ENCODE measurements around the gene BTN3A1.

BTN3A1 gene

GRCh38 chr6:26379740-26380139 lies 22.3 kb upstream of the BTN3A1 start:
- DNase-seq: no peak

GRCh38 chr6:26380256-26380655 lies 21.8 kb upstream of the BTN3A1 start:
- no peak for DNase-seq

- no peak for DNase-seq
Observed at GRCh38 chr6:26382121-26382520, 20.0 kb upstream of the BTN3A1 start.

GRCh38 chr6:26383624-26384417 lies 18.3 kb upstream of the BTN3A1 start:
- DNase-seq: peak; percentile 13

GRCh38 chr6:26385734-26386125 lies 16.3 kb upstream of the BTN3A1 start:
- DNase-seq: no peak

- DNase-seq: no peak
Observed at GRCh38 chr6:26387565-26387964, 14.5 kb upstream of the BTN3A1 start.

GRCh38 chr6:26388014-26388413 lies 14.1 kb upstream of the BTN3A1 start:
- no peak for DNase-seq

- DNase-seq: no peak
Observed at GRCh38 chr6:26388441-26388840, 13.6 kb upstream of the BTN3A1 start.

GRCh38 chr6:26389349-26389894 lies 12.7 kb upstream of the BTN3A1 start:
- no peak for DNase-seq

- no peak for DNase-seq
Observed at GRCh38 chr6:26390531-26390930, 11.5 kb upstream of the BTN3A1 start.

- no peak for DNase-seq
Observed at GRCh38 chr6:26392932-26393636, 9.0 kb upstream of the BTN3A1 start.

GRCh38 chr6:26394289-26394688 lies 7.8 kb upstream of the BTN3A1 start:
- DNase-seq: no peak

GRCh38 chr6:26398555-26398954 lies 3.5 kb upstream of the BTN3A1 start:
- no peak for DNase-seq

- no peak for DNase-seq
Observed at GRCh38 chr6:26400626-26401025, 1.4 kb upstream of the BTN3A1 start.

- DNase-seq: no peak
Observed at GRCh38 chr6:26401389-26401986, 587 bp upstream of the BTN3A1 start.

GRCh38 chr6:26403893-26404292 lies 1.8 kb downstream of the BTN3A1 start:
- no peak for DNase-seq

- no peak for DNase-seq
Observed at GRCh38 chr6:26404546-26404945, 2.5 kb downstream of the BTN3A1 start.

- no peak for DNase-seq
Observed at GRCh38 chr6:26408828-26409730, 7.0 kb downstream of the BTN3A1 start.

GRCh38 chr6:26411751-26412150 lies 9.7 kb downstream of the BTN3A1 start:
- no peak for DNase-seq

GRCh38 chr6:26412228-26412627 lies 10.2 kb downstream of the BTN3A1 start:
- DNase-seq: no peak

GRCh38 chr6:26412954-26413353 lies 10.9 kb downstream of the BTN3A1 start:
- DNase-seq: no peak

- DNase-seq: no peak
Observed at GRCh38 chr6:26414281-26414680, 12.2 kb downstream of the BTN3A1 start.
